HepG2 (cell line): Measurements from ENCODE around the gene XPNPEP1. TPM values are rescaled to one million over a fixed set of nuclear protein-coding genes. Genes with fewer than 3 reads are reported as not detected.

Experiments
- ARID4A ChIP-seq: sonication (generic); formaldehyde crosslinking; IDR thresholded peaks from 2 replicates; pipeline ENCODE4 v1.5.0; 2020; ENCODE audit warnings: mild to moderate bottlenecking, missing genetic modification reagents, borderline replicate concordance
- CREB3 ChIP-seq: sonication (generic); formaldehyde crosslinking; IDR thresholded peaks from 2 replicates; pipeline ENCODE4 v1.5.0; 2020; ENCODE audit warnings: missing genetic modification reagents
- CREM ChIP-seq, 2 experiments: sonication (generic) in 1 of 2; formaldehyde crosslinking in 1 of 2; IDR thresholded peaks; 2 replicates each; pipeline versions ENCODE4 v1.4.0 to v1.6.1; 2016 to 2020; ENCODE audit warnings: antibody characterized with exemption in 1 of 2, mild to moderate bottlenecking in 1 of 2, missing genetic modification reagents in 1 of 2
- HMG20B ChIP-seq: conservative IDR thresholded peaks from 2 replicates; pipeline ENCODE4 v1.6.1; 2016; ENCODE audit warnings: missing genetic modification reagents, missing compliant biosample characterization
- KAT8 ChIP-seq: IDR thresholded peaks from 2 replicates; pipeline ENCODE4 v1.6.1; 2016; ENCODE audit warnings: missing genetic modification reagents, missing compliant biosample characterization
- MAF1 ChIP-seq: sonication (generic); formaldehyde crosslinking; IDR thresholded peaks from 2 replicates; pipeline ENCODE4 v1.5.0; 2020; ENCODE audit warnings: missing genetic modification reagents, borderline replicate concordance
- MXD3 ChIP-seq: IDR thresholded peaks from 2 replicates; pipeline ENCODE4 v1.6.1; 2016; ENCODE audit warnings: mild to moderate bottlenecking, missing biosample characterization, missing genetic modification reagents
- MYNN ChIP-seq: sonication (generic); formaldehyde crosslinking; IDR thresholded peaks from 2 replicates; pipeline ENCODE4 v1.4.0; 2020; ENCODE audit warnings: mild to moderate bottlenecking, low read depth, missing genetic modification reagents
- PPARG ChIP-seq: conservative IDR thresholded peaks from 2 replicates; pipeline ENCODE4 v1.6.1; 2016; ENCODE audit warnings: missing biosample characterization, missing genetic modification reagents
- RAD21 ChIP-seq: fragments of 450-650 bp; formaldehyde crosslinking; IDR thresholded peaks from 2 replicates; pipeline ENCODE4 v1.5.0; 2020; ENCODE audit warnings: mild to moderate bottlenecking
- SP5 ChIP-seq: IDR thresholded peaks from 2 replicates; pipeline ENCODE4 v1.6.1; 2016; ENCODE audit warnings: low read depth, borderline replicate concordance
- STAT5B ChIP-seq: sonication (generic); formaldehyde crosslinking; IDR thresholded peaks from 2 replicates; pipeline ENCODE4 v1.4.0; 2020; ENCODE audit warnings: missing genetic modification reagents
- TAF1 ChIP-seq: sonication (generic); formaldehyde crosslinking; IDR thresholded peaks from 2 replicates; pipeline ENCODE4 v1.4.0; 2020; ENCODE audit warnings: missing genetic modification reagents
- YEATS4 ChIP-seq: sonication (generic); formaldehyde crosslinking; IDR thresholded peaks from 2 replicates; pipeline ENCODE4 v1.4.0; 2020; ENCODE audit warnings: missing genetic modification reagents, borderline replicate concordance
- ZBTB39 ChIP-seq: sonication (generic); formaldehyde crosslinking; IDR thresholded peaks from 2 replicates; pipeline ENCODE4 v1.5.0; 2020; ENCODE audit warnings: missing genetic modification reagents
- ZEB1 ChIP-seq: IDR thresholded peaks from 2 replicates; pipeline ENCODE4 v1.6.1; 2012; ENCODE audit warnings: mild to moderate bottlenecking, low read depth, inconsistent platforms; ENCODE audit not compliant: insufficient replicate concordance
- ZFP62 ChIP-seq: sonication (generic); formaldehyde crosslinking; IDR thresholded peaks from 2 replicates; pipeline ENCODE4 v1.4.0; 2020; ENCODE audit warnings: missing genetic modification reagents
- ZFP82 ChIP-seq: sonication (generic); formaldehyde crosslinking; IDR thresholded peaks from 2 replicates; pipeline ENCODE4 v1.5.1; 2020; ENCODE audit warnings: mild to moderate bottlenecking, missing genetic modification reagents, borderline replicate concordance
- ZFYVE20 ChIP-seq: sonication (generic); formaldehyde crosslinking; IDR thresholded peaks from 2 replicates; pipeline ENCODE4 v1.8.0; 2023; ENCODE audit warnings: low read depth, mild to moderate bottlenecking, moderate library complexity, missing genetic modification reagents, borderline replicate concordance
- ZNF232 ChIP-seq: sonication (generic); formaldehyde crosslinking; IDR thresholded peaks from 2 replicates; pipeline ENCODE4 v1.4.0; 2020; ENCODE audit warnings: missing genetic modification reagents, borderline replicate concordance
- ZNF773 ChIP-seq: sonication (generic); formaldehyde crosslinking; IDR thresholded peaks from 2 replicates; pipeline ENCODE4 v1.4.0; 2020; ENCODE audit warnings: missing genetic modification reagents, borderline replicate concordance
- ZNF782 ChIP-seq: sonication (generic); formaldehyde crosslinking; IDR thresholded peaks from 2 replicates; pipeline ENCODE4 v1.4.0; 2020; ENCODE audit warnings: missing genetic modification reagents, mild to moderate bottlenecking, borderline replicate concordance
- polyA plus RNA-seq, 8 experiments: library from polyadenylated mRNA; depleted of rRNA in 3 of 8; stranded (reverse) in 7 of 8; unstranded in 1 of 8; fragments of >200 nt; fragmentation: Illumina TruSeq in 4 of 8; extraction: Trizol in 4 of 8; gene quantifications; 2 replicates each; pipeline versions ENCODE4 v1.2.1 to v1.2.3, GENCODE V29; 2011 to 2016; ENCODE audit warnings: low read depth in 4 of 8, missing spikeins in 1 of 8, mixed read lengths in 1 of 8; ENCODE audit not compliant: insufficient read depth in 1 of 8
- total RNA-seq, 5 experiments: library from RNA; depleted of rRNA; stranded (reverse); fragments of >200 nt; fragmentation: Illumina TruSeq; extraction: Trizol; gene quantifications; 2 replicates each; pipeline ENCODE4 v1.2.3, GENCODE V29; 2016; ENCODE audit warnings: low read depth in 1 of 5

XPNPEP1 gene
- total and polyA plus RNA-seq, 2 of the 13 experiments (the other 11 are each of a cell fraction or from before 2014, with no cell fraction given): 30.3 to 55.5 TPM

DNA sequence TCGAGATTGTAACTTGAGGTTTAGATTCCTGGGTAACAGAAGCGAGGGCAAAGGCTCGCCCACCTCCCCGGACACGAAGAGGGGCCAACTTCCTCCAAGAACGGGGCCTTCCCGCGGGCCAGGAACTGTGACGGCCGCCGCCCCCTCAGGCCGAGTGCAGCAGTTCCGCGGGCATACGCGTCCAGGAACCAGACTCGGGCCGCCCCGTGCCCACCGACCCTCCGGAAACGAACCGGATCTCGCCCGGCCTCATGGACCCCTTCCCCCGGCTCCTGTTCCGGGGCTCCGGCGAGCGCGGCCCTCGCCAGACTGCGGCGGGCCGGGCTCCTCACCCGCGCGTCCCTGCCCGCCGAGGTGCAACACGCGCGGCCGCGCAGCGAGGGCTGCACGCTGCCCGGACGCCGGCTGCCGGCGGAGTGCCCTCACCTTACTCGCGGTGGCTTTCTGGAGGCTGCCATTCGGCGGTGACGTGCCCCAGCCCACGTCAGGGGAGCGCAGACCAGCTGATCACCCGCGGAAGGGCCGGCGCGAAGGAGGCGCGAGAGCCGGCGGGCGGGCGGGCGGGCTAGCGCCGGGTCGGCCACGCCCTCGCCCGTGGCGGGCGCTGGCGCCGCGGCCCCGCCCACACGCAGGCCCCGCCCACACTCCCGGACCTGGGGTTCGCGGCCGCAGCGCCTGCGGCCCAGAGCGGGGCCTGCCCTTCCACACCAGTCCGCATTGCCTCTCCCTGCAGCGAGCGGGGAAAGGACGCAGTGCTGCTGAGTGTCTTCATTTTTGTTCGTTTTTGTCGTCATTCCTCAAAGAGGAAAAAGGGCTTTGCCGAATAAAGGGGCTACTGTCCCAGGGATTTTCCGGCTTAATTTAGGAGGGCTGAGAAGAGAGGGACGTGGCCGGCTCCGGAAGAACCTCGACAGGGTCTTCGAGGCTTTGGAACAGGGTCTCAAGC, at the start of gene XPNPEP1 (continued):
- TF ChIP-seq MAF1 (CRISPR knock-in tag) (no peak), ARID4A (peak; percentile 70), SP5 (CRISPR knock-in tag) (no peak), MXD3 (no peak), ZFYVE20 (CRISPR knock-in tag) (no peak), CREB3 (CRISPR knock-in tag) (no peak), STAT5B (no peak), ZNF773 (no peak), MYNN (CRISPR knock-in tag) (no peak), CREM (IDR thresholded peaks at IDR 0.05) (no peak), CREM (CRISPR knock-in tag; IDR thresholded peaks at IDR 0.05) (no peak), ZBTB39 (CRISPR knock-in tag) (no peak), ZFP62 (CRISPR knock-in tag) (no peak), TAF1 (peak; percentile 68), YEATS4 (peak; percentile 50; the same call in 1 of the 2 replicates), RAD21 (peak; percentile 40), PPARG (0 out of 2 replicates have a peak, but pooled peaks have one; percentile 23), ZEB1 (no peak), ZFP82 (CRISPR knock-in tag) (peak; percentile 77; the same call in 1 of the 2 replicates), ZNF232 (CRISPR knock-in tag) (no peak), HMG20B (no peak; the same call in 1 of the 2 replicates), ZNF782 (CRISPR knock-in tag) (no peak), KAT8 (no peak; the same call in 1 of the 2 replicates)
